Neural progenitor cell (in vitro differentiated cells): ENCODE measurements around the gene AOX1.

Experiments used
- CTCF ChIP-seq: fragments of 200-600 bp; sonication (generic); IDR thresholded peaks from 2 replicates; pipeline ENCODE4 v1.5.1; 2017; ENCODE audit warnings: antibody characterized with exemption, mild to moderate bottlenecking
- EZH2 ChIP-seq: fragments of 200-600 bp; sonication (generic); IDR thresholded peaks from 2 replicates; pipeline ENCODE4 v1.6.1; 2017; ENCODE audit warnings: antibody characterized with exemption, mild to moderate bottlenecking, moderate library complexity

GRCh38 chr2:200655918-200656580 lies 70.2 kb downstream of the AOX1 start:
- TF ChIP-seq EZH2: no peak
- TF ChIP-seq CTCF: no peak
